Sigmoid colon (tissue), 4 donors: ENCODE measurements around the gene EIF2S2.

Source experiments
- CTCF ChIP-seq, 4 experiments: fragments of 450-650 bp in 3 of 4; fragments of 200-600 bp in 1 of 4; IDR thresholded peaks; one replicate each; pipeline ENCODE4 v1.5.1; 2016 to 2019; ENCODE audit warnings: antibody characterized with exemption in 4 of 4, mild to moderate bottlenecking in 3 of 4, moderate library complexity in 2 of 4
- POLR2A ChIP-seq, 2 donors: fragments of 450-650 bp; IDR thresholded peaks; one replicate each; pipeline ENCODE4 v1.6.1; 2016; ENCODE audit warnings: antibody characterized with exemption in 2 of 2, mild to moderate bottlenecking in 2 of 2, moderate library complexity in 2 of 2
- POLR2AphosphoS5 ChIP-seq, 4 donors: sonication (generic); formaldehyde crosslinking; IDR thresholded peaks; one replicate each; pipeline ENCODE4 v1.6.1; 2017; ENCODE audit warnings: antibody characterized with exemption in 4 of 4

GRCh38 chr20:34062570-34063482 lies 49.2 kb downstream of the EIF2S2 start:
- TF ChIP-seq CTCF (IDR thresholded peaks at IDR 0.05) (no peak), POLR2AphosphoS5 (IDR thresholded peaks at IDR 0.05) (no peak), POLR2A (IDR thresholded peaks at IDR 0.05) (no peak)
